HEK293 (cell line): ENCODE results near the gene ING5.

Experiments used
- CTCF ChIA-PET: fragments of 350-600 bp; formaldehyde crosslinking; extraction: SDS; loops from one replicate; lab custom pipeline; 2021; ENCODE audit warnings: antibody characterized with exemption; lab: Yijun Ruan, JAX
- POLR2A ChIA-PET: fragments of 300-600 bp; formaldehyde crosslinking; extraction: SDS; loops from one replicate; lab custom pipeline; 2020; ENCODE audit warnings: antibody characterized with exemption, inconsistent platforms; lab: Yijun Ruan, JAX
- H3K27ac ChIP-seq: fragments of 200-500 bp; sonication (Bioruptor generic); 2 replicates; pipeline ENCODE4 v1.5.1; 2014; ENCODE audit warnings: low read depth, low read length, control low read depth, inconsistent platforms; ENCODE audit errors: extremely low read depth
- H3K36me3 ChIP-seq, 2 experiments: fragments of 200-500 bp in 1 of 2; sonication (Bioruptor generic) in 1 of 2; 1 replicate in 1 of 2; 2 replicates in 1 of 2; pipeline ENCODE4 v1.5.1; 2014 to 2017; ENCODE audit warnings: inconsistent platforms in 2 of 2, low read length in 2 of 2; ENCODE audit not compliant: control insufficient read depth in 2 of 2, insufficient read depth in 1 of 2
- H3K4me1 ChIP-seq: fragments of 200-500 bp; sonication (Bioruptor generic); 2 replicates; pipeline ENCODE4 v1.5.1; 2014; ENCODE audit warnings: mild to moderate bottlenecking, low read length, inconsistent platforms; ENCODE audit not compliant: control insufficient read depth, insufficient read depth
- H3K4me3 ChIP-seq: 2 replicates; pipeline ENCODE4 v1.5.1; 2011; ENCODE audit warnings: low read depth, mild to moderate bottlenecking, control low read depth, low read length, moderate library complexity
- H3K9me3 ChIP-seq: fragments of 200-500 bp; sonication (Bioruptor generic); 2 replicates; pipeline ENCODE4 v1.5.1; 2014; ENCODE audit warnings: low read depth, low read length, inconsistent platforms; ENCODE audit not compliant: control insufficient read depth, insufficient read depth
- BCL11B ChIP-seq: fragments of 450-650 bp; formaldehyde crosslinking; IDR thresholded peaks from 2 replicates; pipeline ENCODE4 v1.5.1; 2016; ENCODE audit warnings: low read depth, missing biosample characterization, missing genetic modification characterization
- HIC1 ChIP-seq: fragments of 450-650 bp; formaldehyde crosslinking; IDR thresholded peaks from 2 replicates; pipeline ENCODE4 v1.5.1; 2016; ENCODE audit warnings: missing biosample characterization, missing genetic modification characterization
- KLF10 ChIP-seq: fragments of 450-650 bp; IDR thresholded peaks from 2 replicates; pipeline ENCODE4 v1.5.1; 2018; ENCODE audit warnings: missing biosample characterization, mild to moderate bottlenecking, missing genetic modification characterization
- KLF7 ChIP-seq: fragments of 450-650 bp; formaldehyde crosslinking; IDR thresholded peaks from 2 replicates; pipeline ENCODE4 v1.5.1; 2016; ENCODE audit warnings: missing biosample characterization, missing genetic modification characterization, borderline replicate concordance
- REPIN1 ChIP-seq: fragments of 450-650 bp; formaldehyde crosslinking; IDR thresholded peaks from 2 replicates; pipeline ENCODE4 v1.5.1; 2017; ENCODE audit warnings: missing biosample characterization, missing genetic modification characterization, low read depth
- TSHZ1 ChIP-seq: fragments of 450-650 bp; formaldehyde crosslinking; IDR thresholded peaks from 2 replicates; pipeline ENCODE4 v1.5.1; 2016; ENCODE audit warnings: missing biosample characterization, missing genetic modification characterization, borderline replicate concordance
- YY1 ChIP-seq: fragments of 450-650 bp; formaldehyde crosslinking; IDR thresholded peaks from 2 replicates; pipeline ENCODE4 v1.5.1; 2018; ENCODE audit warnings: missing biosample characterization, missing genetic modification characterization
- ZBTB11 ChIP-seq: fragments of 450-650 bp; formaldehyde crosslinking; conservative IDR thresholded peaks from 2 replicates; pipeline ENCODE4 v1.5.1; 2016; ENCODE audit warnings: low read depth, missing biosample characterization, missing genetic modification characterization
- ZFHX2 ChIP-seq: fragments of 450-650 bp; formaldehyde crosslinking; conservative IDR thresholded peaks from 2 replicates; pipeline ENCODE4 v1.5.1; 2016; ENCODE audit warnings: missing biosample characterization, missing genetic modification characterization
- ZFP37 ChIP-seq: fragments of 450-650 bp; formaldehyde crosslinking; IDR thresholded peaks from 2 replicates; pipeline ENCODE4 v1.5.1; 2016; ENCODE audit warnings: missing biosample characterization, missing genetic modification characterization
- ZNF121 ChIP-seq: fragments of 450-650 bp; formaldehyde crosslinking; IDR thresholded peaks from 2 replicates; pipeline ENCODE4 v1.5.1; 2016; ENCODE audit warnings: missing biosample characterization, missing genetic modification characterization
- ZNF18 ChIP-seq: fragments of 450-650 bp; formaldehyde crosslinking; IDR thresholded peaks from 2 replicates; pipeline ENCODE4 v1.5.1; 2016; ENCODE audit warnings: missing biosample characterization, missing genetic modification characterization
- ZNF202 ChIP-seq: fragments of 450-650 bp; formaldehyde crosslinking; IDR thresholded peaks from 2 replicates; pipeline ENCODE4 v1.5.1; 2016; ENCODE audit warnings: missing biosample characterization, missing genetic modification characterization, borderline replicate concordance
- ZNF335 ChIP-seq: fragments of 450-650 bp; formaldehyde crosslinking; conservative IDR thresholded peaks from 2 replicates; pipeline ENCODE4 v1.5.1; 2016; ENCODE audit warnings: missing biosample characterization, missing genetic modification characterization
- ZNF341 ChIP-seq: fragments of 450-650 bp; formaldehyde crosslinking; IDR thresholded peaks from 2 replicates; pipeline ENCODE4; 2016; ENCODE audit warnings: low read depth, missing biosample characterization, missing genetic modification characterization
- ZNF350 ChIP-seq: fragments of 450-650 bp; formaldehyde crosslinking; IDR thresholded peaks from 2 replicates; pipeline ENCODE4 v1.5.0; 2017; ENCODE audit warnings: missing biosample characterization, mild to moderate bottlenecking, missing genetic modification characterization
- ZNF362 ChIP-seq: fragments of 450-650 bp; formaldehyde crosslinking; IDR thresholded peaks from 2 replicates; pipeline ENCODE4 v1.5.1; 2016; ENCODE audit warnings: missing biosample characterization, missing genetic modification characterization
- ZNF366 ChIP-seq: fragments of 450-650 bp; formaldehyde crosslinking; conservative IDR thresholded peaks from 2 replicates; pipeline ENCODE4 v1.5.1; 2016; ENCODE audit warnings: missing biosample characterization, missing genetic modification characterization
- ZNF423 ChIP-seq: fragments of 450-650 bp; formaldehyde crosslinking; IDR thresholded peaks from 2 replicates; pipeline ENCODE4 v1.5.1; 2016; ENCODE audit warnings: missing biosample characterization, missing genetic modification characterization
- ZNF544 ChIP-seq: fragments of 450-650 bp; formaldehyde crosslinking; IDR thresholded peaks from 2 replicates; pipeline ENCODE4 v1.5.0; 2017; ENCODE audit warnings: missing biosample characterization, missing genetic modification characterization
- ZNF623 ChIP-seq: fragments of 450-650 bp; formaldehyde crosslinking; IDR thresholded peaks from 2 replicates; pipeline ENCODE4 v1.5.1; 2016; ENCODE audit warnings: missing biosample characterization, missing genetic modification characterization
- ZNF747 ChIP-seq: fragments of 450-650 bp; formaldehyde crosslinking; IDR thresholded peaks from 2 replicates; pipeline ENCODE4 v1.5.1; 2016; ENCODE audit warnings: missing biosample characterization, missing genetic modification characterization
- ZSCAN18 ChIP-seq: fragments of 450-650 bp; formaldehyde crosslinking; IDR thresholded peaks from 2 replicates; pipeline ENCODE4 v1.5.1; 2016; ENCODE audit warnings: missing biosample characterization, missing genetic modification characterization
- ZSCAN23 ChIP-seq: fragments of 450-650 bp; formaldehyde crosslinking; IDR thresholded peaks from 2 replicates; pipeline ENCODE4 v1.5.1; 2016; ENCODE audit warnings: missing biosample characterization, missing genetic modification characterization

Gene ING5

GRCh38 chr2:241755166-241755565, 53.3 kb downstream of the ING5 start (continued):
- TF ChIP-seq ZNF18 (no peak), ZFP37 (tag by site-specific recombination) (no peak), ZNF341 (tag by site-specific recombination) (no peak), HIC1 (tag by site-specific recombination) (no peak), BCL11B (tag by site-specific recombination) (no peak), ZFHX2 (tag by site-specific recombination) (peak; percentile 54; the same call in 1 of the 2 replicates), ZNF350 (tag by site-specific recombination) (no peak), ZNF747 (no peak), ZNF366 (tag by site-specific recombination) (no peak), ZNF202 (tag by site-specific recombination) (no peak)

- POLR2A ChIA-PET: no interaction called here
- H3K36me3 ChIP-seq: peaks cover 0 to 60% of the 10 kb centered on the region in 2 experiments; a peak in 2 of 3 replicates
- H3K9me3 ChIP-seq: no peaks in the 10 kb centered on the region
- H3K4me3 ChIP-seq: no peak overlapping the region
- H3K27ac ChIP-seq: no peak overlapping the region
- TF ChIP-seq ZSCAN18 (no peak), TSHZ1 (tag by site-specific recombination) (no peak), KLF10 (no peak), ZNF362 (tag by site-specific recombination) (no peak), ZBTB11 (tag by site-specific recombination) (no peak), KLF7 (tag by site-specific recombination) (no peak), ZNF121 (tag by site-specific recombination) (no peak), ZNF335 (tag by site-specific recombination) (no peak), ZNF544 (tag by site-specific recombination) (no peak), ZNF623 (tag by site-specific recombination) (no peak), REPIN1 (tag by site-specific recombination) (no peak), YY1 (tag by site-specific recombination) (no peak), ZSCAN23 (no peak), ZNF423 (tag by site-specific recombination) (no peak)
- CTCF ChIA-PET: no interaction called here
- no peaks in the 10 kb centered on the region for H3K4me1 ChIP-seq
Measured at GRCh38 chr2:241755777-241756176, 53.9 kb downstream of the ING5 start.
